H1 (cell line): ENCODE results near the gene PIK3CA. TPM values are rescaled to one million over a fixed set of nuclear protein-coding genes. Genes with fewer than 3 reads are reported as not detected.

Experiments used
- CTCF ChIA-PET: fragments of 300-600 bp; sonication (Branson Sonifier 250); formaldehyde crosslinking; loops from one replicate; lab custom pipeline; 2021; ENCODE audit not compliant: partially characterized antibody; lab: Charles Lee
- POLR2A ChIA-PET: fragments of 300-600 bp; sonication (Branson Sonifier 250); formaldehyde crosslinking; loops from one replicate; lab custom pipeline; 2021; ENCODE audit warnings: inconsistent platforms; ENCODE audit not compliant: partially characterized antibody; lab: Charles Lee
- DNase-seq, 2 experiments: peaks; one replicate each; pipeline versions ENCODE4 v3.0.0 to v3.0.0-alpha.2; 2010 to 2022; ENCODE audit warnings: low spot score in 2 of 2, low read depth in 1 of 2, mixed read lengths in 1 of 2
- FAIRE-seq: peaks from 2 replicates; lab custom pipeline; 2011; peaks lifted over from hg19 to GRCh38; lab: Jason Lieb, UNC
- H2AFZ ChIP-seq: 2 replicates; pipeline ENCODE4 v1.8.1; 2012; ENCODE audit warnings: low read length, inconsistent platforms
- H2AK5ac ChIP-seq: 2 replicates; pipeline ENCODE4 v1.6.1; 2013; ENCODE audit warnings: low read depth, low read length
- H2BK120ac ChIP-seq: replicated peaks from 2 replicates; pipeline ENCODE3; 2013; ENCODE audit warnings: low read depth, low read length, inconsistent platforms
- H2BK12ac ChIP-seq: 2 replicates; pipeline ENCODE4 v1.6.1; 2013; ENCODE audit warnings: low read depth, low read length
- H2BK15ac ChIP-seq: 2 replicates; pipeline ENCODE4 v1.6.1; 2013; ENCODE audit warnings: low read length
- H2BK20ac ChIP-seq: 2 replicates; pipeline ENCODE4 v1.6.1; 2013; ENCODE audit warnings: low read length
- H2BK5ac ChIP-seq: 2 replicates; pipeline ENCODE4 v1.6.1; 2013; ENCODE audit warnings: low read depth, low read length
- H3K14ac ChIP-seq: 2 replicates; pipeline ENCODE4 v1.6.1; 2013; ENCODE audit warnings: inconsistent platforms; ENCODE audit not compliant: insufficient read length
- H3K18ac ChIP-seq: 2 replicates; pipeline ENCODE4 v1.6.1; 2013; ENCODE audit warnings: low read length; ENCODE audit errors: extremely low read depth
- H3K23ac ChIP-seq: 2 replicates; pipeline ENCODE4 v1.6.1; 2013; ENCODE audit warnings: inconsistent platforms; ENCODE audit not compliant: insufficient read length
- H3K23me2 ChIP-seq: 2 replicates; pipeline ENCODE4 v1.6.1; 2013; ENCODE audit warnings: low read depth, low read length
- H3K27ac ChIP-seq: 2 replicates; pipeline ENCODE4 v1.6.1; 2011; ENCODE audit warnings: low read depth, low read length, inconsistent platforms
- H3K27me3 ChIP-seq, 4 experiments: replicated peaks in 1 of 4; 1 replicate in 1 of 4; 2 replicates in 3 of 4; pipeline versions ENCODE4 v1.6.1 to v1.8.1; 2011 to 2013; ENCODE audit warnings: low read length in 3 of 4, mild to moderate bottlenecking in 3 of 4, inconsistent platforms in 2 of 4, mixed read lengths in 2 of 4, moderate library complexity in 1 of 4; ENCODE audit not compliant: control insufficient read depth in 3 of 4, insufficient read depth in 3 of 4; ENCODE audit errors: extremely low read depth in 1 of 4
- H3K36me3 ChIP-seq, 4 experiments: 2 replicates each; pipeline versions ENCODE4 v1.6.1 to v1.8.1; 2011 to 2013; ENCODE audit warnings: mild to moderate bottlenecking in 4 of 4, low read length in 3 of 4, moderate library complexity in 2 of 4, control low read depth in 1 of 4, inconsistent platforms in 1 of 4; ENCODE audit not compliant: insufficient read depth in 4 of 4, control insufficient read depth in 2 of 4
- H3K4ac ChIP-seq: replicated peaks from 2 replicates; pipeline ENCODE3; 2013; ENCODE audit warnings: low read length, low read depth, mixed read lengths, inconsistent platforms; ENCODE audit not compliant: insufficient read length
- H3K4me1 ChIP-seq, 4 experiments: replicated peaks in 1 of 4; 1 replicate in 1 of 4; 2 replicates in 3 of 4; pipeline versions ENCODE4 v1.6.1 to v1.8.1; 2011 to 2013; ENCODE audit warnings: low read length in 3 of 4, inconsistent platforms in 2 of 4, mixed read lengths in 1 of 4; ENCODE audit not compliant: insufficient read depth in 4 of 4, control insufficient read depth in 3 of 4
- H3K4me2 ChIP-seq, 2 experiments: 2 replicates each; pipeline versions ENCODE4 v1.6.1 to v1.8.1; 2011 to 2013; ENCODE audit warnings: low read depth in 2 of 2, low read length in 2 of 2, control low read depth in 1 of 2, inconsistent platforms in 1 of 2, mild to moderate bottlenecking in 1 of 2; ENCODE audit not compliant: insufficient read depth in 1 of 2
- H3K4me3 ChIP-seq, 4 experiments: fragments of 200-600, 300-600 bp in 1 of 4; sonication (generic), shearing (Covaris generic), sonication (Bioruptor Twin) in 1 of 4; 2 replicates each; pipeline versions ENCODE4 v1.5.1 to v1.8.1; 2011 to 2016; ENCODE audit warnings: low read length in 4 of 4, low read depth in 3 of 4, control low read depth in 2 of 4, inconsistent platforms in 2 of 4, mild to moderate bottlenecking in 2 of 4, mixed read lengths in 1 of 4, moderate library complexity in 1 of 4; ENCODE audit not compliant: insufficient read depth in 2 of 4; ENCODE audit errors: extremely low read depth in 1 of 4
- H3K56ac ChIP-seq: replicated peaks from 2 replicates; pipeline ENCODE3; 2013; ENCODE audit warnings: low read depth, mild to moderate bottlenecking, mixed read lengths, low read length, inconsistent platforms; ENCODE audit not compliant: insufficient read length
- H3K79me1 ChIP-seq: 2 replicates; pipeline ENCODE4 v1.6.1; 2013; ENCODE audit warnings: low read depth, low read length, control low read depth
- H3K79me2 ChIP-seq, 2 experiments: 2 replicates each; pipeline versions ENCODE4 v1.6.1 to v1.8.1; 2012 to 2013; ENCODE audit warnings: low read length in 2 of 2, mild to moderate bottlenecking in 2 of 2, inconsistent platforms in 1 of 2; ENCODE audit not compliant: insufficient read depth in 2 of 2, control insufficient read depth in 1 of 2
- H3K9ac ChIP-seq, 4 experiments: replicated peaks in 1 of 4; 1 replicate in 1 of 4; 2 replicates in 3 of 4; pipeline versions ENCODE4 v1.6.1 to v1.8.1; 2011 to 2013; ENCODE audit warnings: low read depth in 3 of 4, low read length in 3 of 4, control low read depth in 2 of 4, mild to moderate bottlenecking in 2 of 4, moderate library complexity in 2 of 4, inconsistent platforms in 1 of 4; ENCODE audit errors: extremely low read depth in 1 of 4
- H3K9me3 ChIP-seq, 2 experiments: 2 replicates each; pipeline versions ENCODE4 v1.6.1 to v1.8.1; 2012 to 2013; ENCODE audit warnings: mild to moderate bottlenecking in 2 of 2, moderate library complexity in 2 of 2, control low read depth in 1 of 2, inconsistent platforms in 1 of 2, low read depth in 1 of 2, low read length in 1 of 2, mixed read lengths in 1 of 2; ENCODE audit not compliant: insufficient read depth in 2 of 2
- H4K20me1 ChIP-seq, 2 experiments: replicated peaks in 1 of 2; 2 replicates each; pipeline versions ENCODE3 to v1.8.1; 2011 to 2013; ENCODE audit warnings: inconsistent platforms in 2 of 2, low read length in 2 of 2, mild to moderate bottlenecking in 1 of 2; ENCODE audit not compliant: insufficient read depth in 2 of 2, control insufficient read depth in 1 of 2
- H4K5ac ChIP-seq: 2 replicates; pipeline ENCODE4 v1.6.1; 2013; ENCODE audit warnings: low read length, low read depth, mixed read lengths, inconsistent platforms; ENCODE audit not compliant: insufficient read length
- H4K8ac ChIP-seq: 2 replicates; pipeline ENCODE4 v1.8.0; 2013; ENCODE audit warnings: mild to moderate bottlenecking, moderate library complexity, low read length, inconsistent platforms; ENCODE audit not compliant: insufficient read depth; ENCODE audit errors: extremely low read depth
- H4K91ac ChIP-seq: replicated peaks from 2 replicates; pipeline ENCODE3; 2013; ENCODE audit warnings: low read length, mixed read lengths, inconsistent platforms; ENCODE audit not compliant: insufficient read length
- CBX8 ChIP-seq: fragments of 300-800, 300-1000 bp; sonication (generic); IDR thresholded peaks from 2 replicates; pipeline ENCODE4 v1.7.1; 2016; ENCODE audit warnings: low read depth, low read length, borderline replicate concordance
- MAFK ChIP-seq: IDR thresholded peaks from 2 replicates; pipeline ENCODE4 v1.6.1; 2012; ENCODE audit warnings: low read depth, mild to moderate bottlenecking, improper control_type of control experiment, low read length
- NRF1 ChIP-seq: IDR thresholded peaks from 2 replicates; pipeline ENCODE4 v1.6.1; 2011; ENCODE audit warnings: mild to moderate bottlenecking, low read depth, low read length, improper control_type of control experiment
- RAD21 ChIP-seq, 2 experiments: IDR thresholded peaks in 1 of 2; conservative IDR thresholded peaks in 1 of 2; 2 replicates each; pipeline ENCODE4 v1.6.1; 2011; ENCODE audit warnings: low read depth in 2 of 2, low read length in 2 of 2, improper control_type of control experiment in 1 of 2, inconsistent platforms in 1 of 2, mild to moderate bottlenecking in 1 of 2, moderate library complexity in 1 of 2
- RBBP5 ChIP-seq: IDR thresholded peaks from 2 replicates; pipeline ENCODE4 v1.7.1; 2012; ENCODE audit warnings: low read depth, mild to moderate bottlenecking, inconsistent platforms, low read length, moderate library complexity, borderline replicate concordance
- TEAD4 ChIP-seq: IDR thresholded peaks from 2 replicates; pipeline ENCODE4 v1.6.1; 2012; ENCODE audit warnings: low read depth, low read length, inconsistent platforms, mixed read lengths
- ZNF274 ChIP-seq: IDR thresholded peaks from 2 replicates; pipeline ENCODE4 v1.7.0; 2012; ENCODE audit warnings: low read length, borderline replicate concordance; ENCODE audit errors: extremely low read depth
- WGBS, 2 experiments: shearing (Covaris generic) in 1 of 2; methylation state at CpG; one replicate each; pipeline versions ENCODE4 v1.1.6 to v1.1.7; 2013 to 2015; ENCODE audit warnings: low lambda C conversion rate in 2 of 2, mixed read lengths in 2 of 2, inconsistent platforms in 1 of 2, low coverage in 1 of 2, missing lambda C conversion rate in 1 of 2; ENCODE audit not compliant: insufficient replicate concordance in 2 of 2, insufficient coverage in 1 of 2, insufficient read length in 1 of 2; ENCODE audit errors: extremely low coverage in 1 of 2, missing lambda C conversion rate in 1 of 2; 5-methylcytosine and 5-hydroxymethylcytosine counted together
- polyA plus RNA-seq, 7 experiments: library from polyadenylated mRNA; depleted of rRNA in 3 of 7; stranded (reverse) in 5 of 7; unstranded in 2 of 7; fragments of >200 nt in 5 of 7; fragments of 200-250 nt in 2 of 7; gene quantifications; 1 replicate in 5 of 7; 2 replicates in 1 of 7; 4 replicates in 1 of 7; pipeline versions ENCODE4 v1.2.1 to v1.2.3, GENCODE V29; 2011 to 2013; ENCODE audit warnings: missing spikeins in 2 of 7, mixed read lengths in 2 of 7
- total RNA-seq: library from RNA; stranded (reverse); fragmentation: NEBNext Ultra II Directional; extraction: Animal tissue kit (Norgen Biotek cat#: 25700); gene quantifications from 2 replicates; pipeline ENCODE4 v1.2.1, GENCODE V29; 2021
- TF ChIP-seq, protein P1 (sequence below): IDR thresholded peaks from 2 replicates; pipeline ENCODE4 v1.6.1; 2011; ENCODE audit warnings: low read length, improper control_type of control experiment
- TF ChIP-seq, protein P2 (sequence below), 3 experiments: IDR thresholded peaks; 1 replicate in 2 of 3; 2 replicates in 1 of 3; pipeline versions ENCODE4 v1.5.1 to v1.6.1; 2011; ENCODE audit warnings: low read length in 3 of 3, mild to moderate bottlenecking in 3 of 3, inconsistent platforms in 2 of 3, low read depth in 1 of 3, moderate library complexity in 1 of 3; ENCODE audit not compliant: insufficient read depth in 1 of 3; ENCODE audit errors: control extremely low read depth in 1 of 3

Gene PIK3CA
- total and polyA plus RNA-seq, 2 of the 8 experiments (the other 6 are each of a cell fraction or from before 2014, with no cell fraction given), result 1.6 to 11.3 TPM

DNA sequence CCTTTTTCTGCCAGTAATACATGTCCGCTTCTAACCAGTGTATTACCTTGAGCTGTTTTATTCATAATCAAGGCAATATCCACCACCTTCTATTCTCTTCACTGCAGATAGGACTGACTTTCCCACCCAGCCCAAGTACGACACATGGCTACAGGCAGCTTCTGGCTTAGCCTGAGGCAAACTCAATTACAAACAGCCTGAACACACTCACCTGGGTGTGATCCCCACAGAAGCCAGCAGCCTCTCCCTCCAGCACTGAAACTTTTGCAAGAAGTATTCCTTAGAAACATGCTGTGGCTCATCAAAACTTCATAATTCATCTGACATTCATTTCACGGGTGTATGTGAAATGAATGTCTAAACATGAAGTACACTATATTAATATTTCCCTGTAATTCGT lies 116.3 kb downstream of the PIK3CA start:
- no peak overlapping the region for H4K5ac ChIP-seq
- no peaks in the 10 kb centered on the region for H3K36me3 ChIP-seq
- no peak overlapping the region for H2BK15ac ChIP-seq
- WGBS, 2 experiments, result 87% methylated on average over 4 of the region's 4 CpGs; no CpG with 5 or more reads in 1 of the 2 experiments
- H3K9me3 ChIP-seq, result peaks cover 5 to 13% of the 10 kb centered on the region in 2 experiments; a peak in 1 of 4 replicates
- no peak overlapping the region for H3K23ac ChIP-seq
- H3K79me1 ChIP-seq, result no peaks in the 10 kb centered on the region
- H3K14ac ChIP-seq, result no peak overlapping the region
- H2BK20ac ChIP-seq, result no peak overlapping the region
- FAIRE-seq (no peak), DNase-seq (no peak)
- H4K91ac ChIP-seq, result no peak overlapping the region
- H3K4me3 ChIP-seq, result no peak overlapping the region
- ChIA-PET POLR2A (no interaction called here), CTCF (interaction anchor here (0.6 to 1.6 kb wide), 2 partner anchors 51 to 57 kb away, joined by 3 to 5 read pairs; no protein-coding TSS in a partner anchor)
- no peak overlapping the region for H3K9ac ChIP-seq
- H4K8ac ChIP-seq, result no peak overlapping the region
- H3K79me2 ChIP-seq, result no peaks in the 10 kb centered on the region
- H3K18ac ChIP-seq, result no peak overlapping the region
- no peaks in the 10 kb centered on the region for H4K20me1 ChIP-seq
- H3K4me1 ChIP-seq, result peaks cover 0 to 2% (median 0%) of the 10 kb centered on the region in 4 experiments; a peak in 1 of 7 replicates
- H3K4me2 ChIP-seq, result no peak overlapping the region
- H3K4ac ChIP-seq, result no peak overlapping the region
- H2BK120ac ChIP-seq, result no peak overlapping the region
- H3K27me3 ChIP-seq, result peaks cover 0 to 3% (median 0%) of the 10 kb centered on the region in 4 experiments; a peak in 2 of 7 replicates
- H3K56ac ChIP-seq, result no peak overlapping the region
- H2AFZ ChIP-seq, result no peak overlapping the region
- H2AK5ac ChIP-seq, result no peak overlapping the region
- H2BK12ac ChIP-seq, result no peak overlapping the region
- H3K27ac ChIP-seq, result no peak overlapping the region
- H2BK5ac ChIP-seq, result no peak overlapping the region
- no peaks in the 10 kb centered on the region; the same call in 1 of the 2 replicates for H3K23me2 ChIP-seq
- TF ChIP-seq TEAD4 (no peak), RBBP5 (no peak), NRF1 (no peak), CBX8 (no peak), RAD21 (IDR thresholded peaks at IDR 0.05 in 1 of 2, conservative IDR thresholded peaks at IDR 0.05 in 1 of 2; ENCODE audit: low read depth in 2 of 2, low read length in 2 of 2) (no peak), MAFK (no peak), ZNF274 (no peak)
- TF ChIP-seq, protein P1, sequence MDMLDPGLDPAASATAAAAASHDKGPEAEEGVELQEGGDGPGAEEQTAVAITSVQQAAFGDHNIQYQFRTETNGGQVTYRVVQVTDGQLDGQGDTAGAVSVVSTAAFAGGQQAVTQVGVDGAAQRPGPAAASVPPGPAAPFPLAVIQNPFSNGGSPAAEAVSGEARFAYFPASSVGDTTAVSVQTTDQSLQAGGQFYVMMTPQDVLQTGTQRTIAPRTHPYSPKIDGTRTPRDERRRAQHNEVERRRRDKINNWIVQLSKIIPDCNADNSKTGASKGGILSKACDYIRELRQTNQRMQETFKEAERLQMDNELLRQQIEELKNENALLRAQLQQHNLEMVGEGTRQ, result no peak
- TF ChIP-seq, protein P2, sequence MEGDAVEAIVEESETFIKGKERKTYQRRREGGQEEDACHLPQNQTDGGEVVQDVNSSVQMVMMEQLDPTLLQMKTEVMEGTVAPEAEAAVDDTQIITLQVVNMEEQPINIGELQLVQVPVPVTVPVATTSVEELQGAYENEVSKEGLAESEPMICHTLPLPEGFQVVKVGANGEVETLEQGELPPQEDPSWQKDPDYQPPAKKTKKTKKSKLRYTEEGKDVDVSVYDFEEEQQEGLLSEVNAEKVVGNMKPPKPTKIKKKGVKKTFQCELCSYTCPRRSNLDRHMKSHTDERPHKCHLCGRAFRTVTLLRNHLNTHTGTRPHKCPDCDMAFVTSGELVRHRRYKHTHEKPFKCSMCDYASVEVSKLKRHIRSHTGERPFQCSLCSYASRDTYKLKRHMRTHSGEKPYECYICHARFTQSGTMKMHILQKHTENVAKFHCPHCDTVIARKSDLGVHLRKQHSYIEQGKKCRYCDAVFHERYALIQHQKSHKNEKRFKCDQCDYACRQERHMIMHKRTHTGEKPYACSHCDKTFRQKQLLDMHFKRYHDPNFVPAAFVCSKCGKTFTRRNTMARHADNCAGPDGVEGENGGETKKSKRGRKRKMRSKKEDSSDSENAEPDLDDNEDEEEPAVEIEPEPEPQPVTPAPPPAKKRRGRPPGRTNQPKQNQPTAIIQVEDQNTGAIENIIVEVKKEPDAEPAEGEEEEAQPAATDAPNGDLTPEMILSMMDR (IDR thresholded peaks at IDR 0.05; ENCODE audit: control extremely low read depth in 1 of 3, insufficient read depth in 1 of 3, low read depth in 1 of 3, low read length in 3 of 3), result no peak
